ENCODE data around the gene SLC30A5. TPM values are rescaled to one million over a fixed set of nuclear protein-coding genes. Genes with fewer than 3 reads are reported as not detected.
A peak's percentile ranks its signal among the peaks of the same experiment; 100 is the strongest.

The SLC30A5 gene
- total and polyA plus RNA-seq, 2 of the 13 experiments (the other 11 are each of a cell fraction or from before 2014, with no cell fraction given), result 46.0 to 53.6 TPM

GRCh38 chr5:69075522-69076179, 18.2 kb upstream of the SLC30A5 start:
- Histone ChIP-seq H3K36me3 (replicated peaks in 1 of 2; ENCODE audit: control insufficient read depth in 1 of 2, insufficient read depth in 2 of 2, low read length in 2 of 2) (no peaks in the 10 kb centered on the region), H3K9me3 (ENCODE audit: low read length) (no peaks in the 10 kb centered on the region), H3K27ac (ENCODE audit: extremely low read length, insufficient read depth, low read length) (no peak overlapping the region), H2AFZ (ENCODE audit: low read length) (no peak overlapping the region), H3K4me2 (ENCODE audit: low read depth, low read length) (peak overlapping the region; percentile 27; the same call in 1 of the 2 replicates), H3K4me1 (ENCODE audit: insufficient read depth, low read length) (peaks cover 12% of the 10 kb centered on the region), H3K4me3 (replicated peaks in 1 of 3; ENCODE audit: insufficient read depth in 1 of 3, low read depth in 2 of 3, low read length in 3 of 3) (no peak overlapping the region), H3K9ac (ENCODE audit: insufficient read depth, low read depth, low read length) (no peak overlapping the region), H4K20me1 (ENCODE audit: insufficient read depth, low read length) (no peaks in the 10 kb centered on the region), H3K27me3 (ENCODE audit: control insufficient read depth in 1 of 2, insufficient read depth in 2 of 2, low read length in 2 of 2) (no peaks in the 10 kb centered on the region), H3K79me2 (ENCODE audit: insufficient read depth, low read length) (no peaks in the 10 kb centered on the region)
- intact Hi-C loops (cut with micrococcal nuclease; ENCODE audit: unreplicated experiment) (no loop called here), in situ Hi-C loops (cut with HindIII; ENCODE audit: extremely low pct_ligation_motif_present, low pct_unique_long_range_greater_than_20kb) (no loop called here)
- TF ChIP-seq SIN3B (IDR thresholded peaks at IDR 0.05; ENCODE audit: low read length), result no peak
- TF ChIP-seq TGIF2 (CRISPR knock-in tag; IDR thresholded peaks at IDR 0.05), result no peak
- no peak for TF ChIP-seq ZXDC (CRISPR knock-in tag; IDR thresholded peaks at IDR 0.05)
- no peak for TF ChIP-seq ZNF275 (CRISPR knock-in tag; IDR thresholded peaks at IDR 0.05; ENCODE audit: borderline replicate concordance)
- no peak for TF ChIP-seq PLRG1 (conservative IDR thresholded peaks at IDR 0.05)
- BruUV-seq (replicated peaks), result no TSS peak
- DNase-seq (ENCODE audit: low spot score) (no peak), FAIRE-seq (no peak), ATAC-seq (peak; percentile 59)
- 48% methylated on average over 11 of the region's 14 CpGs for WGBS (ENCODE audit: low lambda C conversion rate)
- ChIA-PET POLR2A (no interaction called here), CTCF (ENCODE audit: low intra/inter-chr PET ratio, low total read pairs) (no interaction called here)
